Measurements from ENCODE around the gene SERINC1.

Gene SERINC1

GRCh38 chr6:122404444-122404843 is 67.2 kb downstream of the SERINC1 start:
- TF ChIP-seq CTCF (IDR thresholded peaks at IDR 0.05; ENCODE audit: low read depth, low read length): no peak
- H3K4me3 ChIP-seq (ENCODE audit: low read depth, low read length): no peak overlapping the region

GRCh38 chr6:122401104-122401503 is 70.5 kb downstream of the SERINC1 start:
- H3K4me3 ChIP-seq (ENCODE audit: low read depth, low read length): peak overlapping the region; percentile 95
- TF ChIP-seq CTCF (IDR thresholded peaks at IDR 0.05; ENCODE audit: low read depth, low read length): no peak

DNA sequence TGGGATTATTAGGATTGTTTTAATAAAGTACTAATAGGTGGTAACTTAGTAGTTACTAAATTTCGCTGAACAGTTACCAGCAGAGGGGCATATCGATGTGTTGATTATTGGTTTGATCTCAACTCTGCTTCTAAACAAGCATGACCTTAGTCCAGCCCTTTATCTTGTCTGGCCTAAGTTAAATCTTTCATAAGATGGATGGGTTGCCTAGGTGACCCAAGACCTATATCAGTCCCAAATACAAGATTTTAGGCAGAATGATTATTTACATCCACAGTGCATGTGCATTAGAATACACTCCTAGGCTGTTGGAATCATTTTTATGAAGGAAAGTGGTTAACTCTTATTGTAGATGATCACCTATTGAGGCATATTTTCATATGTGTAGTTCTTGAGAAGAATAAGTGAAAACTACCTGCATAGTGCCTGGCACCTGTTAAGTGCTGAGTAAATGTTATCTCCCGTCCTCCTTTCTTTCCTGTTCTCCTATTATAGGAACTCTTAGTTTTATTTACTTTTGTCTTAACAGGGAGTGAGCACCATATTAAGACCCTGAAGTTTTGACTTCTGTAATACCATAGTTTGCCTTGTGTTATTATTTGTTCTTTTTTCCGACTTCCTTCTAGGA is 71.0 kb downstream of the SERINC1 start:
- TF ChIP-seq CTCF (IDR thresholded peaks at IDR 0.05; ENCODE audit: low read depth, low read length): no peak
- H3K4me3 ChIP-seq (ENCODE audit: low read depth, low read length): peak overlapping the region; percentile 95

DNA sequence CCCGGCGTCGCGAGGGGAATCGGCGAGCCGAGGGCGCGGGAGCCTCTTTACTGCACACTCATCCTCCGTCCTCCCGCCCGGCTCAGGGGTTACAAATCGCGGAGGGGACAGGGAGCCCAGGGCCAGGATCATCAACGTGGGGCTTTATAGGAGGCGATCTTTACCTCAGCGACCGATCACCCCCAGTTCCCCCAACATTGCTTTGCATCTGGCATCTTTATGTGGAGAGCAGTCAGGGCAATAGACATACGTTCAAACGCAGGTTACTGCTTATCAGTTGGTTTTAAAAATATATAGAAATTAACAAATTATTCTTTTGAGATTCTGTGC is 71.5 kb downstream of the SERINC1 start:
- no peak for TF ChIP-seq CTCF (IDR thresholded peaks at IDR 0.05; ENCODE audit: low read depth, low read length)
- peak overlapping the region; percentile 95 for H3K4me3 ChIP-seq (ENCODE audit: low read depth, low read length)

GRCh38 chr6:122399348-122400120 is 72.1 kb downstream of the SERINC1 start, which contains the start of gene HSF2:
Gene HSF2 (plus strand): TSS chr6:122399652. CDS start chr6:122399738, 86 bp downstream.
- H3K4me3 ChIP-seq (ENCODE audit: low read depth, low read length): peak within 1 kb of the TSS; percentile 95
- TF ChIP-seq CTCF (IDR thresholded peaks at IDR 0.05; ENCODE audit: low read depth, low read length): no peak

DNA sequence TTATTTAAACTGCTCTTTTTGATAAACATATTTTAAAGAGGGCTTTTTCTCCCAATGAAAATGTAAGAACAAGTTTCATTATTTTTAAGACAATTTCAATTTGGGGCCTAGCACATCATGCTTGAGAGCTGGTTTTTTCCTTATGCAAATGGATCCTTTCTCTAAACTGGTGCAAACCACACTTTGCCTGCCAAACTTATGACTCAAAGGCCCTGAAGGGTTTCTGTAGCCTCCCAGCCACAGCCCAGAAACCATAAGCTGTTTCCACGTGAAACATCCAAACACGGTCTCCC is 72.6 kb downstream of the SERINC1 start:
- peak overlapping the region; percentile 29; the same call in 1 of the 2 replicates for H3K4me3 ChIP-seq (ENCODE audit: low read depth, low read length)
- no peak for TF ChIP-seq CTCF (IDR thresholded peaks at IDR 0.05; ENCODE audit: low read depth, low read length)

DNA sequence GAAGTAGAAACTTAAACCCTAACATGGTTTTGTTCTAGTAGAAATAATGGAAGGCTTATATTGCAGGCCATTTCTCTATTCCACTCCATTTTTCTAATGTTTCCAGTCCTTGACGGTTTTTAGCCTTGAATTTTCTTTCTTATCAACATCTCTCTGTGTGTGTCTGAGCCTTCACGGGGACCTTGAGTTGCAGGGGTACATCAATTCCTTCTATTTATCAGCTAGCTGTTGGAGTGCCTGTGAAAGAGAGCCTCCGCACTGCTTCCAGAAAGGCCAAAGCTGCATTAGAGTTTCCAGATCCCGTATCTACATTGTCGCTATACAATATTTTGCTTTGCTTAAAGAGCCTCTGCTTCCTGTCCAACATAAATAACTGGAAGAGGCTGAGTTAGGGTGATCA is 77.6 kb downstream of the SERINC1 start:
- no peak for TF ChIP-seq CTCF (IDR thresholded peaks at IDR 0.05; ENCODE audit: low read depth, low read length)
- H3K4me3 ChIP-seq (ENCODE audit: low read depth, low read length): no peak overlapping the region

Data from WI38 (cell line).